Lung (tissue), 12 donors: ENCODE measurements around the gene SLC29A3. TPM values are rescaled to one million over a fixed set of nuclear protein-coding genes. Genes with fewer than 3 reads are reported as not detected.

Experiments used
- ATAC-seq: fragments of 200-7000 bp; cut with Tn5 transposase; one replicate; pipeline ENCODE4 v1.9.1; 2020; ENCODE audit warnings: moderate number of reproducible peaks; ENCODE audit not compliant: insufficient read depth, low FRiP score
- DNase-seq, 3 donors: peaks; one replicate each; pipeline ENCODE4 v3.0.0-alpha.2; 2013 to 2017
- H3K27ac ChIP-seq, 2 donors: one replicate each; pipeline ENCODE4 v1.5.1; 2013; ENCODE audit warnings: mild to moderate bottlenecking in 2 of 2, moderate library complexity in 2 of 2, control low read depth in 1 of 2, inconsistent platforms in 1 of 2, low read depth in 1 of 2, low read length in 1 of 2
- H3K27me3 ChIP-seq, 3 donors: one replicate each; pipeline ENCODE4 v1.5.1; 2013; ENCODE audit warnings: low read length in 2 of 3; ENCODE audit not compliant: control insufficient read depth in 3 of 3, insufficient read depth in 3 of 3
- H3K36me3 ChIP-seq, 4 donors: one replicate each; pipeline ENCODE4 v1.5.1; 2013; ENCODE audit warnings: low read length in 4 of 4, mild to moderate bottlenecking in 1 of 4, moderate library complexity in 1 of 4; ENCODE audit not compliant: control insufficient read depth in 4 of 4, insufficient read depth in 4 of 4
- H3K4me1 ChIP-seq, 5 donors: one replicate each; pipeline ENCODE4 v1.5.1; 2013; ENCODE audit warnings: low read length in 5 of 5, mild to moderate bottlenecking in 2 of 5, moderate library complexity in 1 of 5; ENCODE audit not compliant: control insufficient read depth in 5 of 5, insufficient read depth in 5 of 5
- H3K4me3 ChIP-seq: one replicate; pipeline ENCODE4 v1.5.1; 2013; ENCODE audit warnings: mild to moderate bottlenecking, control low read depth, moderate library complexity
- H3K9ac ChIP-seq, 2 donors: one replicate each; pipeline ENCODE4 v1.5.1; 2013; ENCODE audit warnings: low read length in 2 of 2, control low read depth in 1 of 2; ENCODE audit not compliant: insufficient read depth in 1 of 2
- H3K9me3 ChIP-seq, 4 donors: one replicate each; pipeline ENCODE4 v1.5.1; 2013; ENCODE audit warnings: low read length in 3 of 4, mild to moderate bottlenecking in 1 of 4, moderate library complexity in 1 of 4; ENCODE audit not compliant: control insufficient read depth in 4 of 4, insufficient read depth in 3 of 4
- WGBS, 2 donors: extraction: QIAGEN DNeasy Blood & Tissue Kit; methylation state at CpG; one replicate each; pipeline ENCODE4 v1.1.7; 2013; 5-methylcytosine and 5-hydroxymethylcytosine counted together
- polyA plus RNA-seq, 2 donors: library from polyadenylated mRNA; stranded (reverse); fragments of 200-250 nt; gene quantifications; one replicate each; pipeline ENCODE4 v1.2.1, GENCODE V29; 2013
- total RNA-seq, 2 donors: library from RNA; depleted of rRNA in 1 of 2; stranded (reverse); fragments of >200 nt in 1 of 2; gene quantifications; one replicate each; pipeline ENCODE4 v1.2.1, GENCODE V29; 2014 to 2021
- TF ChIP-seq, protein P1 (sequence below): IDR thresholded peaks from 2 replicates; pipeline ENCODE4 v1.5.1; 2012; ENCODE audit warnings: mild to moderate bottlenecking; ENCODE audit errors: control extremely low read depth, extremely low read depth
- donor health status: control.
- donor health status: control.
- donor health status: Bipolar disorder and iron deficiency.
- donor health status: healthy.
- donor health status: DM: yes; HTN: yes; CAD: no.

Gene SLC29A3
- total and polyA plus RNA-seq, 4 donors: 4.9 to 9.6 (median 5.4) TPM

- H3K36me3 ChIP-seq: peaks cover 0 to 30% (median 24%) of the 10 kb centered on the region in 4 donors
- DNase-seq: no peak
These were observed 28.1 kb upstream of the SLC29A3 start for GRCh38 chr10:71290806-71291527.

GRCh38 chr10:71291528-71291900, 27.5 kb upstream of the SLC29A3 start:
- 89 to 95% methylated on average over 13 of the region's 13 CpGs for WGBS, 2 donors
- no peak overlapping the region for H3K9ac ChIP-seq
- H3K27ac ChIP-seq: no peak overlapping the region
- H3K4me3 ChIP-seq: no peak overlapping the region
- no peaks in the 10 kb centered on the region for H3K9me3 ChIP-seq
- DNase-seq (no peak), ATAC-seq (no peak)
- H3K4me1 ChIP-seq: no peaks in the 10 kb centered on the region
- no peaks in the 10 kb centered on the region for H3K27me3 ChIP-seq
- H3K36me3 ChIP-seq: peaks cover 0 to 35% (median 22%) of the 10 kb centered on the region in 4 donors
- TF ChIP-seq, protein P1, sequence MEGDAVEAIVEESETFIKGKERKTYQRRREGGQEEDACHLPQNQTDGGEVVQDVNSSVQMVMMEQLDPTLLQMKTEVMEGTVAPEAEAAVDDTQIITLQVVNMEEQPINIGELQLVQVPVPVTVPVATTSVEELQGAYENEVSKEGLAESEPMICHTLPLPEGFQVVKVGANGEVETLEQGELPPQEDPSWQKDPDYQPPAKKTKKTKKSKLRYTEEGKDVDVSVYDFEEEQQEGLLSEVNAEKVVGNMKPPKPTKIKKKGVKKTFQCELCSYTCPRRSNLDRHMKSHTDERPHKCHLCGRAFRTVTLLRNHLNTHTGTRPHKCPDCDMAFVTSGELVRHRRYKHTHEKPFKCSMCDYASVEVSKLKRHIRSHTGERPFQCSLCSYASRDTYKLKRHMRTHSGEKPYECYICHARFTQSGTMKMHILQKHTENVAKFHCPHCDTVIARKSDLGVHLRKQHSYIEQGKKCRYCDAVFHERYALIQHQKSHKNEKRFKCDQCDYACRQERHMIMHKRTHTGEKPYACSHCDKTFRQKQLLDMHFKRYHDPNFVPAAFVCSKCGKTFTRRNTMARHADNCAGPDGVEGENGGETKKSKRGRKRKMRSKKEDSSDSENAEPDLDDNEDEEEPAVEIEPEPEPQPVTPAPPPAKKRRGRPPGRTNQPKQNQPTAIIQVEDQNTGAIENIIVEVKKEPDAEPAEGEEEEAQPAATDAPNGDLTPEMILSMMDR: no peak

More at GRCh38 chr10:71290806-71291527, 28.1 kb upstream of the SLC29A3 start:
- H3K4me3 ChIP-seq: no peak overlapping the region
- no peak overlapping the region for H3K9ac ChIP-seq
- no peak overlapping the region for H3K27ac ChIP-seq
- WGBS, 2 donors: 89 to 91% methylated on average over 26 of the region's 26 CpGs
- ATAC-seq: no peak
- TF ChIP-seq, protein P1: no peak
- H3K9me3 ChIP-seq: no peaks in the 10 kb centered on the region
- H3K4me1 ChIP-seq: no peaks in the 10 kb centered on the region
- H3K27me3 ChIP-seq: no peaks in the 10 kb centered on the region

GRCh38 chr10:71292624-71293445, 26.2 kb upstream of the SLC29A3 start:
- ATAC-seq (no peak), DNase-seq (no peak)
- no peaks in the 10 kb centered on the region for H3K9me3 ChIP-seq
- H3K27ac ChIP-seq: no peak overlapping the region
- no peaks in the 10 kb centered on the region for H3K27me3 ChIP-seq
- no peak overlapping the region for H3K4me3 ChIP-seq
- no peaks in the 10 kb centered on the region for H3K4me1 ChIP-seq
- no peak overlapping the region for H3K9ac ChIP-seq
- WGBS, 2 donors: 79 to 89% methylated on average over 10 of the region's 10 CpGs
- TF ChIP-seq, protein P1: no peak
- H3K36me3 ChIP-seq: peaks cover 0 to 35% (median 20%) of the 10 kb centered on the region in 4 donors
